Breast epithelium (tissue), 4 donors: Measurements from ENCODE around the gene GID8. TPM values are rescaled to one million over a fixed set of nuclear protein-coding genes. Genes with fewer than 3 reads are reported as not detected.
A peak's percentile ranks its signal among the peaks of the same experiment; 100 is the strongest.

ENCODE experiments used
- DNase-seq, 2 donors: peaks; one replicate each; pipeline ENCODE4 v3.0.0-alpha.2; 2019; ENCODE audit warnings: low spot score in 2 of 2
- H3K27ac ChIP-seq, 2 donors: fragments of 200-600 bp; sonication (generic) in 1 of 2; one replicate each; pipeline ENCODE4 v1.5.1; 2016 to 2019; ENCODE audit warnings: mild to moderate bottlenecking in 1 of 2
- H3K27me3 ChIP-seq, 2 donors: fragments of 200-600 bp; sonication (generic) in 1 of 2; one replicate each; pipeline versions ENCODE4 v1.5.1 to v1.6.0; 2017 to 2019; ENCODE audit warnings: control low read depth in 1 of 2, mild to moderate bottlenecking in 1 of 2
- H3K36me3 ChIP-seq: fragments of 200-600 bp; one replicate; pipeline ENCODE4 v1.5.1; 2019
- H3K4me1 ChIP-seq, 2 donors: fragments of 200-600 bp; sonication (generic); one replicate each; pipeline ENCODE4 v1.5.1; 2016 to 2019; ENCODE audit warnings: control low read depth in 1 of 2
- H3K4me3 ChIP-seq, 3 donors: fragments of 200-600 bp; sonication (generic); 1 replicate in 2 of 3; 2 replicates in 1 of 3; pipeline ENCODE4 v1.5.1; 2016 to 2019; ENCODE audit warnings: mild to moderate bottlenecking in 3 of 3, moderate library complexity in 2 of 3
- H3K9me3 ChIP-seq, 2 donors: fragments of 200-600 bp; sonication (generic) in 1 of 2; one replicate each; pipeline ENCODE4 v1.5.1; 2016 to 2019; ENCODE audit warnings: control low read depth in 1 of 2
- CTCF ChIP-seq, 3 donors: fragments of 450-650 bp; IDR thresholded peaks; one replicate each; pipeline ENCODE4 v1.5.1; 2016 to 2017; ENCODE audit warnings: antibody characterized with exemption in 3 of 3, mild to moderate bottlenecking in 3 of 3, moderate library complexity in 3 of 3
- POLR2A ChIP-seq: fragments of 450-650 bp; IDR thresholded peaks from one replicate; pipeline ENCODE4 v1.6.1; 2016; ENCODE audit warnings: antibody characterized with exemption, mild to moderate bottlenecking, moderate library complexity
- POLR2AphosphoS5 ChIP-seq, 3 donors: sonication (generic); formaldehyde crosslinking; IDR thresholded peaks; one replicate each; pipeline ENCODE4 v1.6.1; 2017; ENCODE audit warnings: antibody characterized with exemption in 3 of 3
- intact Hi-C: fragments of 100-400 bp; cut with DNase I; formaldehyde crosslinking; loops from one replicate; pipeline ENCODE4 v1.15.1; 2023; ENCODE audit warnings: low total_unique reads
- total RNA-seq, 3 donors: library from RNA; depleted of rRNA; stranded (reverse); fragments of >200 nt; gene quantifications; one replicate each; pipeline ENCODE4 v1.1.0, GENCODE V29; 2016

Gene GID8
- total RNA-seq, 3 donors from 2014 or later: 30.2 to 36.7 (median 31.8) TPM

GRCh38 chr20:62931464-62931863 is 6.5 kb upstream of the GID8 start:
- H3K4me1 ChIP-seq: peaks cover 7 to 25% of the 10 kb centered on the region in 2 donors
- no peaks in the 10 kb centered on the region for H3K36me3 ChIP-seq
- no peak for DNase-seq
- no peak overlapping the region for H3K4me3 ChIP-seq
- H3K9me3 ChIP-seq: no peaks in the 10 kb centered on the region
- H3K27ac ChIP-seq: no peak overlapping the region
- no peaks in the 10 kb centered on the region for H3K27me3 ChIP-seq
- TF ChIP-seq POLR2A: no peak
- no peak for TF ChIP-seq CTCF (IDR thresholded peaks at IDR 0.05)
- TF ChIP-seq POLR2AphosphoS5 (IDR thresholded peaks at IDR 0.05): no peak
- intact Hi-C loops: no loop called here

GRCh38 chr20:62933966-62934365 is 4.0 kb upstream of the GID8 start:
- intact Hi-C loops: no loop called here
- H3K27me3 ChIP-seq: no peaks in the 10 kb centered on the region
- no peak for DNase-seq
- no peak overlapping the region for H3K27ac ChIP-seq
- no peaks in the 10 kb centered on the region for H3K9me3 ChIP-seq
- no peak overlapping the region for H3K4me3 ChIP-seq
- H3K36me3 ChIP-seq: no peaks in the 10 kb centered on the region
- TF ChIP-seq POLR2AphosphoS5 (IDR thresholded peaks at IDR 0.05): no peak
- TF ChIP-seq POLR2A: no peak
- no peak for TF ChIP-seq CTCF (IDR thresholded peaks at IDR 0.05)
- peaks cover 0 to 8% of the 10 kb centered on the region in 2 donors for H3K4me1 ChIP-seq

- Histone ChIP-seq H3K4me3 (peak overlapping the region in 2 of 3 donors; percentile 98), H3K27me3 (no peaks in the 10 kb centered on the region), H3K27ac (no peak overlapping the region), H3K36me3 (no peaks in the 10 kb centered on the region), H3K9me3 (no peaks in the 10 kb centered on the region), H3K4me1 (peaks cover 0 to 15% of the 10 kb centered on the region in 2 donors)
- intact Hi-C loops: no loop called here
- DNase-seq: no peak
- TF ChIP-seq CTCF (IDR thresholded peaks at IDR 0.05) (no peak), POLR2A (no peak), POLR2AphosphoS5 (IDR thresholded peaks at IDR 0.05) (no peak)
Observed at GRCh38 chr20:62935204-62935967, 2.6 kb upstream of the GID8 start.

- H3K27me3 ChIP-seq: no peaks in the 10 kb centered on the region
- TF ChIP-seq POLR2AphosphoS5 (IDR thresholded peaks at IDR 0.05): no peak
- no peak for TF ChIP-seq CTCF (IDR thresholded peaks at IDR 0.05)
- no peak for TF ChIP-seq POLR2A
- no peak for DNase-seq
- H3K9me3 ChIP-seq: no peaks in the 10 kb centered on the region
- intact Hi-C loops: no loop called here
- peaks cover 0 to 15% of the 10 kb centered on the region in 2 donors for H3K4me1 ChIP-seq
- H3K27ac ChIP-seq: no peak overlapping the region
- H3K4me3 ChIP-seq: peak overlapping the region; percentile 93 to 98 (median 98)
- no peaks in the 10 kb centered on the region for H3K36me3 ChIP-seq
Observed at GRCh38 chr20:62935968-62936585, 1.9 kb upstream of the GID8 start.
